CMK (cell line): ENCODE measurements around the gene UGCG.
"Not testable (repeated sequence)": the region's sequence is repeated elsewhere in the genome, so short reads cannot be mapped to it uniquely, and the experiment has no call there.

Source experiments
- DNase-seq: peaks from one replicate; pipeline ENCODE4 v3.0.0-alpha.2; 2010; ENCODE audit warnings: low read depth

Gene UGCG

DNA sequence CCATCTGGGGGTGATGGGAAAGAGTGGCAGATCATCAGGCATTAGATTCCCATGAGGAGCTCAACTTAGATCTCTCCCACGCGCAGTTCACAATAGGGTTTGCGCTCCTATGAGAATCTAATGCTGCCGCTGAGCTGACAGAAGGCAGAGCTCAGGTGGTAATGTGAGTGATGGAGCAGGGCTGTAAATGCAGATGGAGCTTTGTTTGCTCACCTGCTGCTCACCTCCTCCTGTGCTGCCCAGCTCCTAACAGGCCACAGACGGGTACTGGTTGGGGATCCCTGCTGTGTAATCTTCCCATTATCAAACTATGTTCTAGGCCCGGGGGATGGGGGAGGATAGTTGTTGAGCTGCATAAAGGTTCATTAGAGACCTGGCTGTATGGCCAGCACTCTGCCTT lies 58.4 kb downstream of the UGCG start:
- no peak for DNase-seq

DNA sequence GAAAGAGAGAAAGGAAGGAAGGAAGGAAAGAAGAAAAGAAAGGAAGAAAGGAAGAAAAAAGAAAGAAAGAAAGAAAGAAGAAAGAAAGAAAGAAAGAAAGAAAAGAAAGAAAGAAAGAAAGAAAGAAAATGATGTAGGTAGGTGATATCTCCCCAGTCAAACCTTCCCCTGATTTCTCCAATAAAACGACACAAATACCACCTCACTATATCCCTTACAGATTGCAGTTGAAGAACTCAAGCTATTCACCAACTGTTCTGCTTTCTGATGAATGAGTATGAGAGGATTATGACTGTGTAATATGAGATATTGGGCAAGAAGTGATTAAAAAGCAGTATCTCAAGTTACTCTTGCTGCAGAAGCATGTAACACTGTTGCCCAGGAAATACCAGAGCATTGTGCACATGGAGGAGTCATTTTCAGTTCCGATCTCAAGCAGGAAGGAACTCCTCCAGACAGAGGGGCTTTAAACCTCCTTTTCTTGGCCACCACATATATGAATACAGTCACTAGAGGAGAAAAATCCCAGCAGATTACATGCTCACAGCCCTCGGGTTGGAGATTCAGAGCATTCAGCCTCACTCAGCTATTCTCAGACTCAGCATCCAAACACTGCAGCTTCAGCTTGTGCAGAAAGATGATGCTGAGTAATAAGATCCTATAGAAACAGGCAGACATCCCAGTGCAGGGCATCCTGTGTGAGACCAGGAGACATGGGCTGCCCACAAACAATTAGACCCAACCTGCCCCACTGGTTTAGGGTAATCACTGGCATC lies 61.4 kb downstream of the UGCG start:
- no peak for DNase-seq

DNA sequence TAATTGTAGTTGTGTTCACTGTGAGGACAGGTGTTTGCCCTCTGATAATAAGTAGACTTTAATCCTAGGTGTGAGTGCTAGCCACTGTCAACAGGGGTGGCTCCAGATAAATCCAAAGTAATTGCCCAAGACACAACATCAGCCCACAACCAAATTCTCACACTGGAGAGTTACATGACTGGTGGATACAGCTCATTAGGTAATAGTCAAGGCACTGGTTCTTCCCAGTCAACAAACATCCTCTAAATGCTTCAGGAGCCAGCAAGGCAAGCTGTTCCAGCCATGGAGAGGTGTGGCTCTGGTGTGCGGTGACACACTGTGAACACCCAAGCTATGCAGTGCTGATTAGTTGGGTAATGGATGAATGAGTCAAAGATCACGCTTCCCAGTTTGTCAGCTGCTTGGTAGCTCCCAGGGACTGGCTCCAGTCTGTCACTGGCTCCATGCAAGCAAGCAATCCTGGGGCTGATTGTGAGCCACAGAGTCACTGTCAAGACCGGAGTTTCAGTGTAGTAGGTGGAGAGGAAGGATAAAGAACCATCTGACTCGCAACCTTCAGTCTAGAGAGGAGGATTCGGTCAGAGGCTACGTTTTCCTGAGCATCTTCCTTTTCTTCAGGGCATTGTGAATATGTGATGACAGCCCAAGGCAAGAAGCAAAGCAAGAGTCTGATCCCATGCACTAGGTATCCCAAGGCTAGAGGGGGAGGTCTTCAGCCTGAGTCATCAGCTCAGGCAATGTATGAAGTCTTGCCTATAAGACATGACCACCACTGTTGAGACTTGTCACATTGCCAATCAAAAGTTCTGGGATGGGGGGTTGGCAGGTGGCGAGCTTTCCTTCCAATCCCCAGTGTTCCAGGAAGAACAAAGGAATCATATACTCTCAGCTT lies 63.1 kb downstream of the UGCG start:
- no peak for DNase-seq

DNA sequence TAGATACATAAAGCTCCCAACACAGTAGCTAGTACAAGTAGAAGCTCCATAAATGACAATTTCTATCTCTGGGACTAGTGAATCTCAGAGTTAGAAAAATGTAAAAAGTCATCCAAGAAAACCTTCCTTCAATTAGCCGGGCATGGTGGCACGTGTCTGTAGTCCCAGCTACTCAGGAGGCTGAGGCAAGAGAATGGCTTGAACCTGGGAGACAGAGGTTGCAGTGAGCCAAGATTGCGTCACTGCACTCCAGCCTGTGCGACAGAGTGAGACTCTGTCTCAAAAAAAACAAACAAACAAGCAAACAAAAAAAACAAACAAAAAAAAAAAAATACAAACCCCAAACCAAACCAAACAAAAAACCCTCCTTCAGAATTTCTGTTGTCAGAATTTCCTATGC lies 63.9 kb downstream of the UGCG start:
- DNase-seq, result not testable (repeated sequence)

DNA sequence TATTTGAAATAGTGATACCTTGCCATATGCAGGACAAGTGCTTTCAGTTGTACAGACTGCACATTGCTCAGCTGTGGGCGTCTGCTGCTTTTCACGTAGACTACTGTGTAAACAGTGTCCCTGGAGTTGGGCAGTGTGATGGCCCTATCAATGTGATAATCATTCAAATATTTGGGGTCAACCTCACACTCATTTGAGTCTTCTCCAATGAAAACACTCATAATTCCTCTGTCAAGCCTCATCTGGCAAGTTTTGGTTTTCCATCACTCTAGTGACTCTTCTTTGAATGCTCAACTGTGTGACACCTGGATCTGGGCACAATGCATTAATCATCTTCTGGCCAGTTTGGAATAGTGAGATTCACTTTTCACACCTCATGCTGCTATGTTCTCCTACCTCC lies 64.4 kb downstream of the UGCG start:
- DNase-seq, result no peak

DNA sequence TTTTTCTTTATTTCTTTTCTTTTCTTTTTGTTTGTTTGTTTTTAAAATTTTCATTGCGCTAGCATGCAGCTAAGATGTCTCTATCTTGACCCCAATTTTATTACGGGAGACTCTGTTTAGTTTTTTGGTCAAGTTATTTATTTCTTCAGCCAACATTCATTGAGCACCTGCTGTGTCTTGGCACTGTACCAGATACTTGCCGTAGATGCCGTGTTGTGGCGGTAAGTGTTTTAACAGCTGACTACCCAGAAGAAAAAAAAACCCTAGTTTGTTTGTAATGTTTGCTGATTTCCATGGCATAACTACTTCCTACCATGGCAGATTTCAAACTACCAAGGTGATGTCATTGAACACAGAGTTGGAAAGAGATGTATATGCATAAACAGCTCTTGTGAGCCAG lies 65.0 kb downstream of the UGCG start:
- no peak for DNase-seq

DNA sequence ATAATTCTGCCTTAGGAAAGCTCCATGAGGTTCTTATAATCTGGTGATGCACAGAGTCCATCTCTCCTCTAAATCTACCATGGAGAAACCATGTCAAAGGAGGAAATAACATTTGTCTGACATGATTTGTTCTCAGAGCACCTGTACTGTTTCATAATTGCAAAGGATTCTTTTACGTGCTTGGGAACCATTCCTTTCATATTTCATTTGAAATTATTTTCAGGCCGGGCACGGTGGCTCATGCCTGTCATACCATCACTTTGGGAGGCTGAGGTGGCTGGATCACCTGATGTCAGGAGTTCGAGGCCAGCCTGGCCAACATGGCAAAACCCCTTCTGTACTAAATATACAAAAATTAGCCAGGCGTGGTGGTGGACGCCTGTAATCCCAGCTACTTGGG lies 65.4 kb downstream of the UGCG start:
- no peak for DNase-seq

DNA sequence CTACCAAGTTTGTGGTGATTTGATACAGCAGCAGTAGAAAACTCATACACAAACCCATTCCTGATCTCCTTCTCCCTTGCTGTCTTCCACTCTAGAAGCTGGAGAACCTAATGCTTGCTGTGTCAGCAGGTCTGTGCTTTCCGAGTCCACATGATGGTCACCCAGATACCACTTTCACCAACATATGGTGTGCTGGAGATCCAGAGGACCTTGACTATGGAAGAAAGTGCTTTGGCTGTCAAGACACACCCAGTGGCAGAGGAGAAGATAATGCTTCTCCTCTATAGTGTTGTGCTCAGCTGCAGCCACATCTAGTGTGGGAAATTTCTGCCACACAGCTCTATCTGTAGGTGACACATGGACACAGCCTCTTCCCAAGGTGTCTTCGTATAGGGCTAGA lies 67.4 kb downstream of the UGCG start:
- no peak for DNase-seq

DNA sequence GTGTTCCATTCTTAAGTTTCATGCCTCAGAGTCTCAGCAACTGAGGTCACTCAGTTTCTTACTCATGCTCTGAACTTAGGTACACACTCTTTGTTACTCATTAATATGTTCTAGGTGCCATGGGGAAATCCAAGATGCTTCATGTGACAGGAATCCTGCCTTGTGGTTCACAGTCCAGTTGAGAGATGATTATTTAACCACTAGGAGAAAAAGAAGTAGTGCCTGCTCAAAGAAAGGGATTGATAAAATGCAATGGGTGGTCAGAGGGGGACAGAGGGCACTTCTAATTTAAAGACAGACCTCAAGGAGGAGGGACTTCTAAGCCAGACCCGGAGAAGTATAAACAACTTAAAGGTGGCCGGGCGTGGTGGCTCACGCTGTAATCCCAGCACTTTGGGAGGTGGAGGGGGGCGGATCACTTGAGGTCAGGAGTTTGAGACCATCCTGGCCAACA lies 69.0 kb downstream of the UGCG start:
- DNase-seq, result no peak

DNA sequence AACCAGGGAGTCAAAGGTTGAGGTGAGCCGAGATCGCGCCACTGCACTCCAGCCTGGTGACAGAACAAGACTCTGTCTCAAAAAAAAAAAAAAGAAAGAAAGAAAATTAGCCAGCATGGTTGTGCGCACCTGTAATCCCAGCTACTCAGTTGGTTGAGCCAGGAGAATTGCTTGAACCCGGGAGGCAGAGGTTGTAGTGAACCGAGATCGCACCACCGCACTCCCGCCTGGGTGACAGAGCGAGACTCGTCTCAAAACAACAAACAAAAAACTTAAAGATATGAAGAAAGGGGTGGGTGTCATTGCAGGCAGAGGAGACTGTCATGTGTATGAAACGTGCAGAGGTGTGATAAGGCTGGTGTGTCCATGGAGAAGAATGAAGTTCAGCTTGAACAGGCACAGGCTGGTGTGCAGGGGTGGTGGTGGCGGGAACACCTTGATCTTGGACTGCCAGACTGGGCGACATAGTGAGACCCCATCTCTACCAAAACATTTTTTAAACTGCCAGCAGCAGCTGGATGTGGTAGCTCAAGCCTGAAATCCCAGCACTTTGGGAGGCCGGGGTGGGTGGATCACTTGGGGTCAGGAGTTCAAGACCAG lies 69.6 kb downstream of the UGCG start:
- no peak for DNase-seq

DNA sequence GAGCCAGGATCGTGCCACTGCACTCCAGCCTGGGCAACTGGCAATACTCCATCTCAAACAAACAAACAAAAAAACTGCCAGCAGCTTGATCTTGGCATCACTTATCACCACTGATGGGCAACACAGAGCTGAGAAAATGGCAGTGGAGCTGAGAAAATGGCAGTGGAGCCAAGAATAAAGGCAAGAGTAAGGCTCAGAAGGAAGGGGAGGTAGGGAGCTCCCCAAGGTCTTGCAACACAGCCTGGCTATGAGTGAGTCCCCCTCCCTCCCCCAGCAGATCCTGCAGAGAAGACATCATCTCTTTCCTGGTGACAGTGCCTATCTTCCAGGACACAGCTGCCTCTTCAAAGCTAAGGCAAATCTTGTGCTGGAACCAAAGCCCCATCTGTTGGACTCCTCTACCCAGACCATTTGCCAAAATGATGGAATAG lies 70.3 kb downstream of the UGCG start:
- no peak for DNase-seq

DNA sequence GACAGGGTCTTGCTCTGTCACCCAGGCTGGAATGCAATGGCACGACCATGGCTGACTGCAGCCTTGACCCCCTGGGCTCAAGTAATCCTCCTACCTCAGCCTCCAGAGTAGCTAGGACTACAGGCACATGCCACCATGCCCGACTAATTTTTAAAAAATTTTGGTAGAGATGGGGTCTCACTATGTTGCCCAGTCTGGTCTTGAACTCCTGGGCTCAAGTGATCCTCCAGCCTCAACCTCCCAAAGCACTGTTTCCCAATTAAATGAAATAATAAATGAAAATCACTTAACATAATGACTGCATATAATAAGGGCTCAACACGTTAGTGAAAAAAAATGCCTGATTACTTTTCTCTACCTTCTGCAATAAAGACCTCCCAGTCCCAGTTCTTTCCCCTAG lies 71.0 kb downstream of the UGCG start:
- DNase-seq, result no peak

DNA sequence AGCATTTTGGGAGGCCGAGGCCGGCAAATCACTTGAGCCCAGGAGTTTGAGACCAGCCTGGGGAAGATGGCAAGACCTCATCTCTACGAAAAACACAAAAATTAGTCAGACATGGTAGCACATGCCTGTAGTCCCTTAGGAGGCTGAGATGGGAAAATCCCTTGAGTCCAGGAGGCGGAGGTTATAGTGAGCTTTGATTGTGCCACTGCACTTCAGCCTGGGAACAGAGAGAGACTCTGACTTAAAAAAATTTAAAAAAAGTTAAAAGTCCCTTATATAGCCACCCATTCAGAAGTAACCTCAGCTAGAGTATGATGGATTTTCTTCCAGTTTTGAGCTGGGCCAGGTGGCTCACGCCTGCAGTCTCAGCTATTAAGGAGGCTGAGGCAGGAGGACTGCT lies 72.4 kb downstream of the UGCG start:
- no peak for DNase-seq

DNA sequence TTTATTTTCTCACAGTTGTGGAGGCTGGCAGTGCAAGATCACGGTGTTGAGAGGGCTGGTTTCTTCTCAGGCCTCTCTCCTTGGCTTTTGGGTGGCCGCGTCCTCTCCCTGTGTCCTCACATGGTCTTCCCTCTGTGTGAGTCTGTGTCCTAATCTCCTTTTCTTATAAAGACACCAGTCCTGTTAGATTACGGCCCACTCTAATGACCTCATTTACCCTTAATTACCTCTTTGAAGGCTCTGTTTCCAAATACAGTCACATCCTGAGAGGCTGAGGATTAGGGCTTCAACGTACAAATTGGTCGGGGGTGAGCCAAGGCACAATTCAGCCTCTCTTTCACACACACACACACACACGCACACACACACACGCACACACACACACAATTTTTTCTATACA lies 73.0 kb downstream of the UGCG start:
- no peak for DNase-seq

DNA sequence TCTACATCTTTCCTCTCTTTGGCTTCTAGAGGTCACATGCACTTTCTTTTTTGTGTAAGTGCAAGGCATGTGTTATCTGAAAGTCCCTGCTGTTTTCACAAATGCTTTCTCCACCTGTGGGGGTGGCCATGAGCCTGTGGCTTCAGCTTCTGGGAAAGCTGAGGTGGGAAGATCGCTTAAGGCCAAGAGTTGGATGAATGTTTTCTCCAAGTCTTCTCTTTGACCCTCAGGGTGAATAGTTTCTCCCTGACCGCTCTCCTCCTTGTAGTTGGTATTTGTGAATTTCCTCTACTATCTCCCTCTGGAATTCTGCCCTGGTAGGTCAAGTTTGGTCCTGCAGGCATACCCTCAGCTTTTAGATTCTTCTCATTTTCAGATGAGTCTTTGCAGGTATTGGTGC lies 74.2 kb downstream of the UGCG start:
- no peak for DNase-seq

DNA sequence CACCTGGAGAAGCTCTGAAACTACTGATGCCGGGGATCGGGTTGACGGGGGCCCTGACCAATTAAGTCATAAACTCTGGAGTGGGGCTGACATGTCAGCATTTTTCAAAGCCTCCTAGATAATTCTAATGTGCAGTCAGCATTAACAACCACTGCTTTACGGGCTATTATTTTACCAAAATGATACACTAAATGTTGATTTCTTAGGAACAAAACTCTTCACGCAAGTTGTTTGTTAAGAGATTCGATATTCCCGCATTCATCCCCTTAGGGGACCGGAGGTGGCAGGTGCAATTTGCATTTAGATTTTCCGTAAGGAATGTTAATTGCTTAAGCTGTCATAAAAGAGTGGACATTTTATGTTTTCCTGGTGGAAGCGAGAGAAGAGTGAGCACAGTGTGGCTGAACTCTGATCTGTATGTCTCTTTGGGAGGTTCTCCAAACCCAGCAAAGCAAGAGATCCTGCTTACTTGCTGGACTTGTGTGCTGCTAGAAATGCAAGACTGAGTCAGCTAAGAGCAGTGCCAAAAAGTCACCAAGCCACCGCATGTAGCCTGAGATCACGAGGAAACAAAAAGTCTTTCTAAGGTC lies 77.6 kb downstream of the UGCG start:
- DNase-seq, result no peak

DNA sequence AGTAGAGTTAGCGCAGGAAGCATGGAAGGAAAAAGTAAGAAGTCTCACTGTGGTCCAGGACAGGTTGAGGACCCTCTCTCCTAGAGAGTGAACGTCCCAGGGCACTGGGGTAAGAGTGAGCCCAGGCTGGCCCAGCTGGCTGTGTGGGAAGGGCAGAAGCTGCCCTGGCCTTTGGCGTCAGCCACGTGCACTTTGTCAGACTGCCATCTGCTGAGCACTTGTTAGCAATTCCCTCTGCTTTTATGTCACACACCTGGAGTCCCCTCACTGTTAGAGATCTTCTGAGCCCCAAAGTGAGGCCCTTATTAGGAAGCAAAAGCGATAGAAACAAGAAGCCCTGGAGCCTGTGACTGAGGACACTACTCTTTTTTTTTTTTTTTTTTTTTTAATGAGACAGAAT lies 79.1 kb downstream of the UGCG start:
- DNase-seq, result no peak

DNA sequence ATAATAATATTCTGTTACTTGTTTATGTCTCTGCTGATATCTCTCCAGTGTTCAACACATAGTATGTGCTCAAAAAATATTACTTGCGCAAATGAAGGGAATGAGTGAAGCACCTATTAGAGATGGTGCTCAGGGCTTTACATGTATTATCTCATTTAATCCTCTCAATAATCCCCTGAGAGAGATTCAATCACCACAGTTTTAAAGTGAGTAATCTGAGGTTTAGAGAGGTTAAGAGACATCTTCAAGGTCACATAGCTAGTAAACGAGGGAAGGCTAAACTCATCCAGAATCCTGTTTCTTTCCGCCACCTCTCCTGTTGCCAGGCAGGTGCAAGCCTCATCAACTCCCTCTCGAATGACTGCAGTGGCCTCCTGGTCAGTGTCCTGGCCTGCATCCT lies 82.0 kb downstream of the UGCG start:
- no peak for DNase-seq

DNA sequence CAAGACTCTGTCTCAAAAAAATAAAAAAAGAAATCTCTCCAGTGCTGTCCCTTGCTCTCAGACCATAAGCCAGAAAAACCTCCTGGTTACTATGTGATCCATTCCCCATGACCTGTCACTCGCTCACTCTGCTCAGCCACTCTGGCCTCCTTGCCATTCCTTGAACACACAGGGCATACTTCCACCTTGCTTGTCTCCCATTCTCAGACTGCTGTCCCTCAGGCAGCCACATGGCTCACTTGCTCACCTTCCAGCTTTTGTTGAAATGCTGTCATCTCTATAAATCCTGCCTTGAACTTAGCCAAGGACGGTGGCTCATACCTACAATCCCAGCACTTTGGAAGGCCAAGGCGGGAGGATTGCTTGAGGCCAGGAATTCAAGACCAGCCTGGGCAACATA lies 82.9 kb downstream of the UGCG start:
- DNase-seq, result no peak

DNA sequence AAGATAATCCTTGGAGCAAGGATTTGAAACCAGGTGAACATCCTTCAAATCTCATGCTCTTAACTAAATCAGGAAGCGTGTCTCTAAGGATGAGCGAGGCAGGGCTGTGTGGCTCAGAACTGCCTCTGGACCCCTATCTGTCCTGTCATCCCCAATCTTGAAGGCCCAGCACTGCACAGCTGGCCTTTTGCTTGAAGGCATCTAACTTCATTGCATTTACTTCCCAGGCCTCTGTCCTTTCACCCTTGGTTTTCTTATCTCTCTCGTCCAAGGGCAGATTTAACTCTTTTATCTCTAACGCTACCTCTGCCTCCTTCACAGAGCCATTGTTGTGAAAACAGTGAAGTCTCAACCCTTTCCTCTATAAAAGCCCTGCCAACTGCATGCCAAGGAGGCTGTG lies 83.8 kb downstream of the UGCG start:
- DNase-seq, result no peak

DNA sequence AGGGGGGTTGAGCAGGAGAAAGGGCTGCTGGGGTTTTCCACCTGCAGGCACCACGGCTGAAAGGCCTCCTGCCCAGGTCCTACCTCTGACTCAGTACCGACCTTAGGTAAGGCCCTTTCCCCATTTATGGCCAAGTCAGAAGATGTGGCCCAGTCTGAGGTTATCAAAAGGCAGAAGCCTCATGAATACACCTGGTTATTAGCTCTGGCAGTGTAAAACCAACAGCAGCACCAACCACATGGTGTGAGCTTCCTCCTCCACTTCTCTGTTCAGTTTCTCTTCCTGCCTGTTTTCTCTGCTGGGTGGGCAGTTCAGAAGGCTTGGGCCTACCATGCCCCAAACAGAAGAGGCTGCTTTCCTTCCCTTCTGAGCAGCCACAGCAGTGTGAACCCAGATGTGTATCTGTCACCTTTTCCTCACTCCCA lies 86.9 kb downstream of the UGCG start:
- DNase-seq, result no peak

DNA sequence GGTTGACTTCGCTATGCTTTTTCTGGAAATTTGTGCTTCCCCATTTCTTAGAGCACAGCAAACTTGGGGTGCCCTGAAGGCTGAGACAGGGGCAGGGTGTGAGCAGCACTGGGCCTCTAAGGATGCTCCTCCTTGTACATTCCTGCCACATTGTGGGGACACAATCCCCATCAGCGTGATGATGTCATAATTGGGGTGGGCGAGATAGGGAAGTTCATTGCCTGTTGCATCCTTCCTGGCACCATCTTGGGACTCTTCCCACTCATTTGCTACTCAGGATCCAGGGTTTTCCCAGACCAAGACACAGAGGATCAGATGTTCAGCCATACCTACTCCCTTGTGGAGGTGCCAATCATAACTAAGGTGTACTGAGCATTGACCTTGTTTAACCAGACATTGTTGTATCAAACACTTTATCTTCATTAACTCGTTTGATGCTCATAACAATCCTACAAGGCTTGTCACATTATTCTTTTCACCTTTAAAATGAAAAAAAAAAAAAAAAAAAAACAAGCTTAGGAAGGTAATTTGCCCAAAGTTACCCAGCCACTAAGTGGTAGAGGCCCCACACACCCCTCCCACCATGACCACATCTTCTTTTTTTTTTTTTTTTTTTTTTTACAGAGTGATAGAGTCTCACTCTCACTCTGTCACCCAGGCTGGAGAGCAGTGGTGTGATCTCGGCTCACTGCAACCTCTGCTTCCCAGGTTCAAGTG lies 87.6 kb downstream of the UGCG start:
- DNase-seq, result no peak
